ENCODE data around the gene VSNL1. TPM values are rescaled to one million over a fixed set of nuclear protein-coding genes. Genes with fewer than 3 reads are reported as not detected.
"Not testable (repeated sequence)": the region's sequence is repeated elsewhere in the genome, so short reads cannot be mapped to it uniquely, and the experiment has no call there.

Gene VSNL1
- total RNA-seq, 1 experiment from 2014 or later = not detected

GRCh38 chr2:17557596-17557995 lies 17.1 kb downstream of the VSNL1 start:
- no peak overlapping the region for H3K27ac ChIP-seq (ENCODE audit: low read length)
- H3K4me3 ChIP-seq (ENCODE audit: low read length) = no peak overlapping the region
- H3K36me3 ChIP-seq (ENCODE audit: low read depth, low read length) = no peaks in the 10 kb centered on the region
- H3K79me2 ChIP-seq (ENCODE audit: low read length) = no peaks in the 10 kb centered on the region
- H3K27me3 ChIP-seq (ENCODE audit: low read length) = peaks cover 19% of the 10 kb centered on the region; the same call in 1 of the 2 replicates
- H3F3A ChIP-seq (ENCODE audit: low read length, unreplicated experiment) = no peaks in the 10 kb centered on the region
- ChIA-PET CTCF (no interaction called here), POLR2A (ENCODE audit: unreplicated experiment) (no interaction called here)
- DNase-seq (peak; percentile 41), ATAC-seq (no peak)
- no peaks in the 10 kb centered on the region for H3K9me2 ChIP-seq (replicated peaks; ENCODE audit: low read length)
- TF ChIP-seq EZH2 (IDR thresholded peaks at IDR 0.05; ENCODE audit: low read length, unreplicated experiment) (no peak), EZH2phosphoT487 (IDR thresholded peaks at IDR 0.05; ENCODE audit: borderline replicate concordance, low read length) (no peak), CTCF (conservative IDR thresholded peaks at IDR 0.05; ENCODE audit: low read depth, low read length) (no peak)
- no peaks in the 10 kb centered on the region for H3K4me1 ChIP-seq (ENCODE audit: insufficient read depth, low read length)
- H2AFZ ChIP-seq (ENCODE audit: low read length) = no peak overlapping the region
- H4K20me1 ChIP-seq (ENCODE audit: low read length) = no peaks in the 10 kb centered on the region
- H3K9ac ChIP-seq (ENCODE audit: low read length) = no peak overlapping the region
- no peaks in the 10 kb centered on the region for H3K9me3 ChIP-seq (ENCODE audit: low read length)
- intact Hi-C loops (cut with micrococcal nuclease) = no loop called here
- no peak overlapping the region for H3K4me2 ChIP-seq (ENCODE audit: low read length)
- BruUV-seq (replicated peaks) = no TSS peak

- ATAC-seq (no peak), DNase-seq (peak; percentile 19)
- Histone ChIP-seq H3K27me3 (ENCODE audit: low read length) (peaks cover 24% of the 10 kb centered on the region; the same call in 1 of the 2 replicates), H2AFZ (ENCODE audit: low read length) (no peak overlapping the region), H3F3A (ENCODE audit: low read length, unreplicated experiment) (no peaks in the 10 kb centered on the region), H3K79me2 (ENCODE audit: low read length) (no peaks in the 10 kb centered on the region), H3K9me2 (replicated peaks; ENCODE audit: low read length) (no peaks in the 10 kb centered on the region), H3K36me3 (ENCODE audit: low read depth, low read length) (no peaks in the 10 kb centered on the region), H3K4me3 (ENCODE audit: low read length) (no peak overlapping the region), H4K20me1 (ENCODE audit: low read length) (no peaks in the 10 kb centered on the region), H3K9ac (ENCODE audit: low read length) (no peak overlapping the region), H3K4me2 (ENCODE audit: low read length) (no peak overlapping the region), H3K9me3 (ENCODE audit: low read length) (no peaks in the 10 kb centered on the region), H3K27ac (ENCODE audit: low read length) (no peak overlapping the region), H3K4me1 (ENCODE audit: insufficient read depth, low read length) (no peaks in the 10 kb centered on the region)
- BruUV-seq (replicated peaks) = no TSS peak
- intact Hi-C loops (cut with micrococcal nuclease) = no loop called here
- ChIA-PET CTCF (no interaction called here), POLR2A (ENCODE audit: unreplicated experiment) (no interaction called here)
- TF ChIP-seq EZH2 (IDR thresholded peaks at IDR 0.05; ENCODE audit: low read length, unreplicated experiment) = no peak
- TF ChIP-seq EZH2phosphoT487 (IDR thresholded peaks at IDR 0.05; ENCODE audit: borderline replicate concordance, low read length) = no peak
- no peak for TF ChIP-seq CTCF (conservative IDR thresholded peaks at IDR 0.05; ENCODE audit: low read depth, low read length)
These were observed 17.6 kb downstream of the VSNL1 start for GRCh38 chr2:17558053-17558452.

- no peaks in the 10 kb centered on the region for H3K4me1 ChIP-seq (ENCODE audit: insufficient read depth, low read length)
- intact Hi-C loops (cut with micrococcal nuclease) = no loop called here
- no peaks in the 10 kb centered on the region for H4K20me1 ChIP-seq (ENCODE audit: low read length)
- no peaks in the 10 kb centered on the region for H3K9me2 ChIP-seq (replicated peaks; ENCODE audit: low read length)
- no TSS peak for BruUV-seq (replicated peaks)
- no peak overlapping the region for H3K4me3 ChIP-seq (ENCODE audit: low read length)
- H3F3A ChIP-seq (ENCODE audit: low read length, unreplicated experiment) = no peaks in the 10 kb centered on the region
- H3K79me2 ChIP-seq (ENCODE audit: low read length) = no peaks in the 10 kb centered on the region
- DNase-seq (no peak), ATAC-seq (no peak)
- no peak for TF ChIP-seq EZH2 (IDR thresholded peaks at IDR 0.05; ENCODE audit: low read length, unreplicated experiment)
- TF ChIP-seq CTCF (conservative IDR thresholded peaks at IDR 0.05; ENCODE audit: low read depth, low read length) = no peak
- no peak for TF ChIP-seq EZH2phosphoT487 (IDR thresholded peaks at IDR 0.05; ENCODE audit: borderline replicate concordance, low read length)
- H2AFZ ChIP-seq (ENCODE audit: low read length) = no peak overlapping the region
- no peaks in the 10 kb centered on the region for H3K9me3 ChIP-seq (ENCODE audit: low read length)
- no peaks in the 10 kb centered on the region for H3K36me3 ChIP-seq (ENCODE audit: low read depth, low read length)
- CTCF ChIA-PET = no interaction called here
- no peak overlapping the region for H3K9ac ChIP-seq (ENCODE audit: low read length)
- no peak overlapping the region for H3K4me2 ChIP-seq (ENCODE audit: low read length)
- no peak overlapping the region for H3K27ac ChIP-seq (ENCODE audit: low read length)
- H3K27me3 ChIP-seq (ENCODE audit: low read length) = peaks cover 26% of the 10 kb centered on the region; the same call in 1 of the 2 replicates
- POLR2A ChIA-PET (ENCODE audit: unreplicated experiment) = no interaction called here
These were observed 18.4 kb downstream of the VSNL1 start for GRCh38 chr2:17558878-17559277.

GRCh38 chr2:17565726-17566125 lies 25.2 kb downstream of the VSNL1 start:
- H3K79me2 ChIP-seq (ENCODE audit: low read length); H3K4me1 ChIP-seq (ENCODE audit: insufficient read depth, low read length); H3K9ac ChIP-seq (ENCODE audit: low read length); DNase-seq; H3F3A ChIP-seq (ENCODE audit: low read length, unreplicated experiment); intact Hi-C loops (cut with micrococcal nuclease); H4K20me1 ChIP-seq (ENCODE audit: low read length); H3K9me2 ChIP-seq (replicated peaks; ENCODE audit: low read length); H3K9me3 ChIP-seq (ENCODE audit: low read length); H3K36me3 ChIP-seq (ENCODE audit: low read depth, low read length); H2AFZ ChIP-seq (ENCODE audit: low read length); H3K4me3 ChIP-seq (ENCODE audit: low read length); BruUV-seq (replicated peaks); H3K4me2 ChIP-seq (ENCODE audit: low read length); ATAC-seq; H3K27ac ChIP-seq (ENCODE audit: low read length); POLR2A ChIA-PET (ENCODE audit: unreplicated experiment); CTCF ChIA-PET: not testable (repeated sequence)
- H3K27me3 ChIP-seq (ENCODE audit: low read length) = peaks cover 24% of the 10 kb centered on the region; the same call in 1 of the 2 replicates
